ENCODE measurements around the gene IL13RA1. TPM values are rescaled to one million over a fixed set of nuclear protein-coding genes. Genes with fewer than 3 reads are reported as not detected.
A peak's percentile ranks its signal among the peaks of the same experiment; 100 is the strongest.

Gene IL13RA1
- total RNA-seq, 1 experiment from 2014 or later, result 14.4 TPM

GRCh38 chrX:118761939-118762707 is 34.7 kb downstream of the IL13RA1 start:
- Histone ChIP-seq H3K27me3 (ENCODE audit: insufficient read depth, low read length) (no peaks in the 10 kb centered on the region), H2AFZ (ENCODE audit: low read length) (no peak overlapping the region), H3K18ac (ENCODE audit: insufficient read length, low read depth, low read length) (no peak overlapping the region), H3K4ac (ENCODE audit: low read depth, low read length) (no peak overlapping the region), H4K5ac (ENCODE audit: insufficient read length, low read depth, low read length) (no peak overlapping the region), H2BK12ac (ENCODE audit: insufficient read length, low read depth, low read length) (no peak overlapping the region), H3K4me2 (ENCODE audit: insufficient read depth, insufficient read length, low read length) (no peak overlapping the region), H3K23me2 (ENCODE audit: insufficient read length, low read depth, low read length, poor library complexity, severe bottlenecking) (no peaks in the 10 kb centered on the region), H2BK120ac (ENCODE audit: low read depth, low read length, poor library complexity, severe bottlenecking) (no peak overlapping the region), H3K79me1 (ENCODE audit: insufficient read depth, low read depth, low read length, poor library complexity, severe bottlenecking) (no peaks in the 10 kb centered on the region), H4K91ac (ENCODE audit: insufficient read length, low read depth, low read length) (no peak overlapping the region), H3K9ac (ENCODE audit: extremely low read depth, insufficient read length, low read length) (no peak overlapping the region), H3K4me1 (ENCODE audit: insufficient read depth, low read length) (no peaks in the 10 kb centered on the region), H3K56ac (ENCODE audit: insufficient read length, low read depth, low read length) (no peak overlapping the region), H4K8ac (replicated peaks; ENCODE audit: insufficient read length, low read depth, low read length) (no peak overlapping the region), H2BK5ac (ENCODE audit: insufficient read length, low read length) (no peak overlapping the region), H3T11ph (ENCODE audit: low read length) (no peak overlapping the region), H2BK20ac (ENCODE audit: low read depth, low read length, poor library complexity, severe bottlenecking) (no peak overlapping the region), H3K27ac (ENCODE audit: insufficient read length, low read depth, low read length) (no peak overlapping the region), H3K14ac (ENCODE audit: insufficient read depth, low read length) (no peak overlapping the region), H2BK15ac (ENCODE audit: low read depth, low read length) (no peak overlapping the region), H2AK5ac (ENCODE audit: insufficient read length, low read length) (no peak overlapping the region), H3K9me3 (ENCODE audit: control insufficient read depth, low read depth, low read length) (peaks cover 7% of the 10 kb centered on the region), H3K23ac (ENCODE audit: insufficient read length, low read depth, low read length) (no peak overlapping the region), H4K20me1 (ENCODE audit: control insufficient read depth, insufficient read depth, insufficient read length) (no peaks in the 10 kb centered on the region), H3K79me2 (ENCODE audit: insufficient read depth, low read length) (no peaks in the 10 kb centered on the region)
- Mint-ChIP-seq H3K36me3 (ENCODE audit: insufficient read depth in 1 of 3, low read depth in 3 of 3) (peaks cover 0 to 15% (median 0%) of the 10 kb centered on the region in 3 experiments; a peak in 2 of 7 replicates), H3K27me3 (ENCODE audit: low read depth) (no peaks in the 10 kb centered on the region; the same call in 1 of the 2 replicates), H3K27ac (no peak overlapping the region), H3K9me3 (peaks cover 0 to 62% of the 10 kb centered on the region in 2 experiments; a peak in 3 of 5 replicates), H3K4me3 (no peak overlapping the region), H3K4me1 (peaks cover 9% of the 10 kb centered on the region in 2 experiments)
- no CpG with 5 or more reads among the region's 5 CpGs for WGBS (ENCODE audit: extremely low coverage, insufficient read length, low lambda C conversion rate)
- no peak for DNase-seq
- TF ChIP-seq CTCF (conservative IDR thresholded peaks at IDR 0.05), result peak; percentile 48; the same call in 2 of the 3 replicates

All from H9 (cell line).